Liver (tissue), 9 donors: ENCODE measurements around the gene KCNQ4. TPM values are rescaled to one million over a fixed set of nuclear protein-coding genes. Genes with fewer than 3 reads are reported as not detected.

ENCODE experiments used
- DNase-seq: peaks from one replicate; pipeline ENCODE4 v3.0.0-alpha.2; 2017; ENCODE audit warnings: low spot score
- H3K27ac ChIP-seq, 2 donors: one replicate each; pipeline ENCODE4 v1.7.0; 2013; ENCODE audit warnings: inconsistent platforms in 2 of 2, low read length in 2 of 2, control low read depth in 1 of 2, low read depth in 1 of 2, mild to moderate bottlenecking in 1 of 2
- H3K27me3 ChIP-seq, 4 donors: one replicate each; pipeline versions ENCODE4 v1.6.1 to v1.7.0; 2013; ENCODE audit warnings: low read length in 3 of 4, inconsistent platforms in 1 of 4, mild to moderate bottlenecking in 1 of 4, moderate library complexity in 1 of 4; ENCODE audit not compliant: control insufficient read depth in 4 of 4, insufficient read depth in 4 of 4
- H3K36me3 ChIP-seq, 4 donors: one replicate each; pipeline versions ENCODE4 v1.6.1 to v1.7.0; 2013; ENCODE audit warnings: low read length in 3 of 4, mild to moderate bottlenecking in 3 of 4, low read depth in 1 of 4, moderate library complexity in 1 of 4; ENCODE audit not compliant: control insufficient read depth in 4 of 4, insufficient read depth in 3 of 4
- H3K4me1 ChIP-seq, 4 donors: one replicate each; pipeline versions ENCODE4 v1.6.1 to v1.7.0; 2013; ENCODE audit warnings: low read length in 3 of 4, mild to moderate bottlenecking in 3 of 4, moderate library complexity in 1 of 4; ENCODE audit not compliant: control insufficient read depth in 4 of 4, insufficient read depth in 4 of 4
- H3K4me3 ChIP-seq, 3 donors: one replicate each; pipeline versions ENCODE4 v1.6.1 to v1.7.0; 2013; ENCODE audit warnings: low read length in 3 of 3, control low read depth in 1 of 3, low read depth in 1 of 3, mild to moderate bottlenecking in 1 of 3
- H3K9ac ChIP-seq, 2 donors: one replicate each; pipeline ENCODE4 v1.7.0; 2013; ENCODE audit warnings: low read length in 2 of 2, mild to moderate bottlenecking in 2 of 2, moderate library complexity in 2 of 2, control low read depth in 1 of 2, low read depth in 1 of 2
- H3K9me3 ChIP-seq, 4 donors: one replicate each; pipeline versions ENCODE4 v1.6.1 to v1.7.0; 2013; ENCODE audit warnings: low read length in 3 of 4; ENCODE audit not compliant: control insufficient read depth in 4 of 4
- ATF3 ChIP-seq: IDR thresholded peaks from 2 replicates; pipeline ENCODE4 v1.6.1; 2016; ENCODE audit warnings: antibody characterized with exemption
- CTCF ChIP-seq: fragments of 150-350 bp; IDR thresholded peaks from 2 replicates; pipeline ENCODE4 v1.5.1; 2017; ENCODE audit warnings: improper control_type of control experiment, low read depth, low read length; ENCODE audit not compliant: missing input control
- EGR1 ChIP-seq, 2 donors: IDR thresholded peaks; 2 replicates each; pipeline ENCODE4 v1.6.1; 2016 to 2018; ENCODE audit warnings: antibody characterized with exemption in 2 of 2, low read depth in 2 of 2
- FOXA1 ChIP-seq: IDR thresholded peaks from 2 replicates; pipeline ENCODE4 v1.6.1; 2016; ENCODE audit warnings: antibody characterized with exemption
- FOXA2 ChIP-seq: IDR thresholded peaks from 2 replicates; pipeline ENCODE4 v1.6.1; 2016; ENCODE audit warnings: antibody characterized with exemption
- GABPA ChIP-seq, 2 donors: IDR thresholded peaks in 1 of 2; conservative IDR thresholded peaks in 1 of 2; 2 replicates each; pipeline ENCODE4 v1.6.1; 2016; ENCODE audit warnings: antibody characterized with exemption in 2 of 2, mild to moderate bottlenecking in 1 of 2, moderate library complexity in 1 of 2
- HNF4A ChIP-seq, 2 donors: conservative IDR thresholded peaks; 2 replicates each; pipeline ENCODE4 v1.6.1; 2016; ENCODE audit warnings: antibody characterized with exemption in 2 of 2, mild to moderate bottlenecking in 2 of 2
- HNF4G ChIP-seq: IDR thresholded peaks from 2 replicates; pipeline ENCODE4 v1.6.1; 2016; ENCODE audit warnings: antibody characterized with exemption
- MAX ChIP-seq: IDR thresholded peaks from 2 replicates; pipeline ENCODE4 v1.6.1; 2016; ENCODE audit warnings: antibody characterized with exemption
- REST ChIP-seq: IDR thresholded peaks from 2 replicates; pipeline ENCODE4 v1.6.1; 2016; ENCODE audit warnings: antibody characterized with exemption, mild to moderate bottlenecking
- SP1 ChIP-seq: IDR thresholded peaks from 2 replicates; pipeline ENCODE4 v1.6.1; 2018; ENCODE audit warnings: antibody characterized with exemption, mild to moderate bottlenecking
- TAF1 ChIP-seq: conservative IDR thresholded peaks from 2 replicates; pipeline ENCODE4 v1.6.1; 2016; ENCODE audit warnings: antibody characterized with exemption, mild to moderate bottlenecking
- WGBS: extraction: QIAGEN DNeasy Blood & Tissue Kit; methylation state at CpG from one replicate; pipeline ENCODE4 v1.1.7; 2013; 5-methylcytosine and 5-hydroxymethylcytosine counted together
- polyA plus RNA-seq, 2 donors: library from polyadenylated mRNA; stranded (reverse) in 1 of 2; unstranded in 1 of 2; fragments of 200-250 nt in 1 of 2; fragments of >200 nt in 1 of 2; fragmentation: Nextera tagmentation in 1 of 2; extraction: Ambion mirVana in 1 of 2; gene quantifications; one replicate each; pipeline versions ENCODE4 v1.2.1 to v1.2.3, GENCODE V29; 2013 to 2015
- total RNA-seq, 2 donors: library from RNA; depleted of rRNA; stranded (reverse); fragments of >200 nt; gene quantifications; one replicate each; pipeline ENCODE4 v1.2.3, GENCODE V29; 2014
- donor health status: healthy.
- donor health status: healthy.
- donor health status: healthy.
- donor health status: healthy.
- donor health status: healthy.

The KCNQ4 gene
- total and polyA plus RNA-seq, 4 donors, result 0.10 to 2.1 (median 0.27) TPM

GRCh38 chr1:40793617-40794016 lies 10.0 kb downstream of the KCNQ4 start:
- H3K4me3 ChIP-seq, result no peak overlapping the region
- TF ChIP-seq ATF3 (no peak), HNF4A (conservative IDR thresholded peaks at IDR 0.05) (no peak), HNF4G (no peak), SP1 (no peak), GABPA (IDR thresholded peaks at IDR 0.05 in 1 of 2, conservative IDR thresholded peaks at IDR 0.05 in 1 of 2) (no peak), FOXA2 (no peak), REST (no peak), TAF1 (no peak), FOXA1 (no peak), MAX (no peak), EGR1 (IDR thresholded peaks at IDR 0.05; ENCODE audit: low read depth in 2 of 2) (no peak)
- no peaks in the 10 kb centered on the region for H3K36me3 ChIP-seq
- H3K27ac ChIP-seq, result no peak overlapping the region
- H3K27me3 ChIP-seq, result no peaks in the 10 kb centered on the region
- WGBS, result 94% methylated on average over 3 of the region's 3 CpGs
- no peaks in the 10 kb centered on the region for H3K9me3 ChIP-seq
- H3K9ac ChIP-seq, result no peak overlapping the region
- peaks cover 0 to 16% (median 3%) of the 10 kb centered on the region in 4 donors for H3K4me1 ChIP-seq
- no peak for DNase-seq

GRCh38 chr1:40794048-40794447 lies 10.5 kb downstream of the KCNQ4 start:
- DNase-seq, result no peak
- 93% methylated on average over 4 of the region's 4 CpGs for WGBS
- Histone ChIP-seq H3K27ac (no peak overlapping the region), H3K27me3 (no peaks in the 10 kb centered on the region), H3K4me1 (peaks cover 0 to 12% (median 1%) of the 10 kb centered on the region in 4 donors), H3K9me3 (no peaks in the 10 kb centered on the region), H3K4me3 (no peak overlapping the region), H3K9ac (no peak overlapping the region), H3K36me3 (no peaks in the 10 kb centered on the region)
- TF ChIP-seq SP1, result no peak
- TF ChIP-seq CTCF, result no peak
- TF ChIP-seq HNF4A (conservative IDR thresholded peaks at IDR 0.05), result no peak
- TF ChIP-seq HNF4G, result no peak
